T47D (cell line): ENCODE data around the gene MYBPC2.
"Not testable (repeated sequence)": the region's sequence is repeated elsewhere in the genome, so short reads cannot be mapped to it uniquely, and the experiment has no call there.

Experiments
- DNase-seq, 2 experiments: peaks; one replicate each; pipeline versions ENCODE4 v3.0.0 to v3.0.0-alpha.2; 2011 to 2012; ENCODE audit warnings: low read depth in 1 of 2, low spot score in 1 of 2
- JUND ChIP-seq: IDR thresholded peaks from 2 replicates; pipeline ENCODE4 v1.6.1; 2012; ENCODE audit warnings: low read depth
- in situ Hi-C: cut with HindIII; loops from 2 replicates; pipeline ENCODE4 v1.10.0; 2016; ENCODE audit warnings: low sequenced_read_pairs, low pct_unique_long_range_greater_than_20kb

MYBPC2 gene

DNA sequence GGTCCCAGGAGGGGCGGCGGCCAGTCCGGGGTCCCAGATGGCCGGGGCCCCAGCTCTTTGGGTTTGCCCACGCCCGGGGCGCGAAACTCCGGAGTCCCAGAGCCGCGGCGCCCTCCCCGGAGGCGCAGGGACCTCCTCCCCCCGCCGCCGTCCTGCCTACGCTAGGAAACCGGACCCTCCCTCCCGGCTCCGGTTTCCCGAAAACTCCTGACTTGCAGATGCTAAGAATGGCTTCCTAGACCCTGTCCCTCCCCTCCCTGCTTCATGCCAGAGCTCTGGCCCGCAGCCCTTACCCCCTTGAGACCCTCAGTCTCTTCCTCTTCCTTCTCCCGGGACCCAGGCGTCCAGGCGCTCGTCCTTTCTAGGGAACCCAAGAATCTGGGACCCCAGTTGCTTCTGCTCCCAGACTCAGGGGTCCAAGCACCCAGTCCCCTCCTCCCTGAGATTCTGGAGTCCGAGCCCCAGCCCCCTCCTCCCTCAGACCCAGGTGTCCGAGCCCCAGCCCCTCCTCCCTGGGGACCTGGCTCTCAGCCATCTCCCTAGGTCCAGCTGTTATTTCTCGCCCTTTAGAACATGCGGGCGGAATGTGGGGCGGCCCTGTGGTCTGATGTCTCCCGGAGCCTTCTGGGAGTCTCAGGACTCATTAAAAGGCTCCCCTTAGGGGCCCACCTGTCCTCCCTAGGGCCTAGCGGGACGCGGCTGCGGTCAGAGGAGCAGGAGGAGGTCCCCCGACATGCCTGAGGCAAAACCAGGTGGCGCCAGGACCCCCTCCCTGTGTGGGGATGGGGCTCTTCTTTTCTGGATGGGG, at the start of gene MYBPC2:
MYBPC2 (plus strand) TSS at position 672 of the 808 bp plus-strand sequence; CDS start at position 734, 62 bp downstream.
- no peak for DNase-seq
- in situ Hi-C loops: no loop called here
- no peak for TF ChIP-seq JUND

GRCh38 chr19:50383001-50383851, 49.5 kb upstream of the MYBPC2 start:
- TF ChIP-seq JUND: no peak
- in situ Hi-C loops: no loop called here

DNA sequence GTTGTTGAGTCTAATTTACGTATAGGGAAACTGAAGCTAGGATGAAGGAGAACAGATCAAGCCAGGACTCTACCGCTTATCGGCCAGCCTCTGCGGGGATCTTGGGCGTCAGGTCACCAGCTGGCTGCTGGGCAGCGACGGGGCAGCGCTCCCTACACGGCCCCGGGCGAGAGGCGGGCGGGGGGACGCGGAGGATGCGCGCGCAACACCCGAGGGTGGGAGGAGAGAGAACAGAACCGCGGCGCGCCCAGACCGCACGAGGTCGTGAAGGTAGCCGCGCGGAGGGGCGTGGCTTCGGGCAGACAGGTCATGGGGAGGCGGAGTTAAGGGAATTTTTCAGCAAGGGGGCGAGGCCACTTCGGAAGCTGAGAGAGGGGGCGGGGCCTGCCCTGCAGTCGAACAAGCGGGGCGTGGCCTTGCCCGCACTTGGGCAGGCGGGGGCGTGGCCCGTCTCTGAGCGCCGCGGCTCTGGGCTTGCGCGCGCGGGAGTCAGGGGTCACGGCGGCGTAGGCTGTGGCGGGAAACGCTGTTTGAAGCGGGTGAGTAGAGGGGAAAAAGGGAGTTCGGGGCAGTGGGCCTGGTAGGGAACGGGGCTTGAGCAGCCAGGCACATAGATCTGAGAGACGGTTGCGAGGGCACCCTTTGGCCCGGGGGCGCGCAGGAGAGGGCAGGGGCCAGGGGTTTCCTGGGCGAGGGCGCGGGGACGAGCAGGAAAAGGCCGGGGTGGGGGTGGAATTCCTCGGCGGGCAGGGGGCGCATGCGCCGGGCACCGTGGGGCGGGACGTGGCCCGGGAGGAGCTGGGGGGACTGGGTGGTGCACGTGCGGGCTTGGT, 48.6 kb upstream of the MYBPC2 start, which contains the start of gene POLD1:
POLD1 (plus strand) TSS at position 496 of the 833 bp plus-strand sequence. CDS start 14,505 bp downstream, outside the sequence.
- TF ChIP-seq JUND: no peak
- in situ Hi-C loops: no loop called here
- peak; percentile 93 to 96 for DNase-seq

More at GRCh38 chr19:50383001-50383851, 49.5 kb upstream of the MYBPC2 start:
- no peak for DNase-seq

GRCh38 chr19:50384685-50385535, 47.8 kb upstream of the MYBPC2 start:
- no peak for TF ChIP-seq JUND
- no peak for DNase-seq
- in situ Hi-C loops: no loop called here

GRCh38 chr19:50387176-50387867, 45.4 kb upstream of the MYBPC2 start:
- DNase-seq: no peak
- no peak for TF ChIP-seq JUND

GRCh38 chr19:50387868-50388245, 44.8 kb upstream of the MYBPC2 start:
- TF ChIP-seq JUND: no peak
- DNase-seq: no peak
- in situ Hi-C loops: no loop called here

More at GRCh38 chr19:50387176-50387867, 45.4 kb upstream of the MYBPC2 start:
- in situ Hi-C loops: no loop called here

- not testable (repeated sequence) for DNase-seq
Measured at GRCh38 chr19:50390295-50390694, 42.4 kb upstream of the MYBPC2 start.

DNA sequence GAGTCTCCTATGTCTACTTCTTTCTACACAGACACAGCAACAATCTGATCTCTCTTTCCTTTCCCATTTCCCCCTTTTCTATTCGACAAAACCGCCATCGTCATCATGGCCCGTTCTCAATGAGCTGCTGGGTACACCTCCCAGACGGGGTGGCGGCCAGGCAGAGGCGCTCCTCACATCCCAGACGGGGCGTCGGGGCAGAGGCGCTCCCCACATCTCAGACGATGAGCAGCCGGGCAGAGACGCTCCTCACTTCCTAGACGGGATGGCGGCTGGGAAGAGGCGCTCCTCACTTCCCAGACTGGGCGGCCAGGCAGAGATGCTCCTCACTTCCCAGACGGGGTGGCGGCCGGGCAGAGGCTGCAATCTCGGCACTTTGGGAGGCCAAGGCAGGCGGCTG, 41.7 kb upstream of the MYBPC2 start:
- in situ Hi-C loops: not testable (repeated sequence)

More at GRCh38 chr19:50390295-50390694, 42.4 kb upstream of the MYBPC2 start:
- in situ Hi-C loops: not testable (repeated sequence)

DNA sequence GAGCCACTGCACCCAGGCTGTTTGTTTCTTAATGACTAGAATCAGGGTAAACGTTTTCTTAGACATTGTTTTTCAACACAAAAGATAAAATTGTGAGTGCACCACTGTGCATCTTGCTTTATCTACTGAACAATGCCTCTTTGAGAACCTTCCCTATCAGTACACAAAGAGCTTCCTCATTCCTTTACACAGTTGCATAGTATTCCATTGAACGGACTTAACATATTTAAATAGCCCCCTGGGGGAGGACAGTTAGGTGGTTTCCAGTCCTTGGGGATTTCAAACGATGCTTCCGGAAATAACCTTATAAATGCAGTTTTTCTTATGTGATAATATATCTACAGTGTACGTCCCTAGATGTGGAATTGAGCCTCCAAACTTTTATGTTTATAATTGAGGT, 39.9 kb upstream of the MYBPC2 start:
- DNase-seq: no peak
- in situ Hi-C loops: no loop called here
- TF ChIP-seq JUND: no peak

More for the DNA sequence above, 41.7 kb upstream of the MYBPC2 start:
- DNase-seq: not testable (repeated sequence)

DNA sequence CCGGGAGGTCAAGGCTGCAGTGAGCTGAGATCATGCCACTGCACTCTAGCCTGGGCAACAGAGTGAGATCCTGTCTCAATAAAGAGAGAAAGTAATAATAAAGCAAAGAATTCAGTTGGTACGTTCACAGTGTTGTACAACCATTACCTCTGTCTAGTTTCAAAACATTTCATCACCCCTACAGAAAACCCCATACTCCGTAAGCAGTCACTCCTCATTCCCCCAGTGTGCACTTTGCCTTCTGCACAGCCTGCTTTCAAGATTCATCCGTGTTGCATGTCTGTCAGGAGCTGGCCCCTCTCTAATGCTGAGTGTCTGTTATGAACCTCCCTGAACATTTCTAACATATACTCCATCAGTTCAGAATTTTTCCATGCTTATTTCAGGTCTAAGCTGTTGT, 39.1 kb upstream of the MYBPC2 start:
- TF ChIP-seq JUND: no peak
- in situ Hi-C loops: no loop called here
- no peak for DNase-seq

- in situ Hi-C loops: no loop called here
- no peak for TF ChIP-seq JUND
- no peak for DNase-seq
Measured at GRCh38 chr19:50394017-50394416, 38.7 kb upstream of the MYBPC2 start.
